RWPE2 (cell line): ENCODE results near the gene KIAA1755.

Experiments used
- ATAC-seq: fragments of 200-7000 bp; cut with Tn5 transposase; 3 replicates; pipeline ENCODE4 v1.9.1; 2021; ENCODE audit warnings: low read depth
- DNase-seq: peaks from one replicate; pipeline ENCODE4 v3.0.0-alpha.2; 2020; ENCODE audit warnings: low spot score
- H3K27ac ChIP-seq: fragments of 450-650 bp; 2 replicates; pipeline ENCODE4 v1.5.1; 2017; ENCODE audit warnings: mild to moderate bottlenecking; ENCODE audit not compliant: poor library complexity, severe bottlenecking
- H3K27me3 ChIP-seq: fragments of 250-450 bp; sonication (Bioruptor Pico); 2 replicates; pipeline ENCODE4 v1.5.1; 2021; ENCODE audit warnings: mild to moderate bottlenecking, moderate library complexity; ENCODE audit not compliant: insufficient read depth, poor library complexity, severe bottlenecking
- H3K36me3 ChIP-seq: fragments of 250-450 bp; sonication (Bioruptor Pico); 2 replicates; pipeline ENCODE4 v1.5.1; 2020; ENCODE audit warnings: low read depth, mild to moderate bottlenecking, moderate library complexity
- H3K4me1 ChIP-seq: fragments of 250-450 bp; sonication (Bioruptor Pico); 2 replicates; pipeline ENCODE4 v1.5.1; 2021; ENCODE audit warnings: mild to moderate bottlenecking, moderate library complexity; ENCODE audit not compliant: insufficient read depth, poor library complexity, severe bottlenecking
- H3K4me3 ChIP-seq: fragments of 250-450 bp; sonication (Bioruptor Pico); 2 replicates; pipeline ENCODE4 v1.5.1; 2021; ENCODE audit warnings: mild to moderate bottlenecking, moderate library complexity; ENCODE audit not compliant: severe bottlenecking
- H3K9me3 ChIP-seq: fragments of 250-450 bp; sonication (Bioruptor Pico); 2 replicates; pipeline ENCODE4 v1.5.1; 2021; ENCODE audit warnings: mild to moderate bottlenecking, moderate library complexity; ENCODE audit not compliant: severe bottlenecking
- CTCF ChIP-seq: fragments of 450-650 bp; IDR thresholded peaks from one replicate; pipeline ENCODE4 v1.5.1; 2017; ENCODE audit warnings: mild to moderate bottlenecking, moderate library complexity; ENCODE audit not compliant: poor library complexity, severe bottlenecking

The KIAA1755 gene

GRCh38 chr20:38270869-38271605 is 10.5 kb upstream of the KIAA1755 start:
- H3K27me3 ChIP-seq, result no peaks in the 10 kb centered on the region
- DNase-seq, result peak; percentile 89

GRCh38 chr20:38269715-38270114 is 9.2 kb upstream of the KIAA1755 start:
- no peak overlapping the region for H3K27ac ChIP-seq
- H3K27me3 ChIP-seq, result no peaks in the 10 kb centered on the region
- H3K9me3 ChIP-seq, result no peaks in the 10 kb centered on the region
- no peak overlapping the region for H3K4me3 ChIP-seq
- H3K36me3 ChIP-seq, result no peaks in the 10 kb centered on the region
- peak; percentile 35 for DNase-seq
- no peak for ATAC-seq
- peaks cover 29% of the 10 kb centered on the region for H3K4me1 ChIP-seq
- TF ChIP-seq CTCF, result no peak

More at GRCh38 chr20:38270869-38271605, 10.5 kb upstream of the KIAA1755 start:
- peak; percentile 87 for ATAC-seq
- peak; percentile 11 for TF ChIP-seq CTCF
- Histone ChIP-seq H3K4me1 (peaks cover 39% of the 10 kb centered on the region), H3K9me3 (no peaks in the 10 kb centered on the region), H3K27ac (peak overlapping the region; percentile 49), H3K36me3 (no peaks in the 10 kb centered on the region), H3K4me3 (no peak overlapping the region)

DNA sequence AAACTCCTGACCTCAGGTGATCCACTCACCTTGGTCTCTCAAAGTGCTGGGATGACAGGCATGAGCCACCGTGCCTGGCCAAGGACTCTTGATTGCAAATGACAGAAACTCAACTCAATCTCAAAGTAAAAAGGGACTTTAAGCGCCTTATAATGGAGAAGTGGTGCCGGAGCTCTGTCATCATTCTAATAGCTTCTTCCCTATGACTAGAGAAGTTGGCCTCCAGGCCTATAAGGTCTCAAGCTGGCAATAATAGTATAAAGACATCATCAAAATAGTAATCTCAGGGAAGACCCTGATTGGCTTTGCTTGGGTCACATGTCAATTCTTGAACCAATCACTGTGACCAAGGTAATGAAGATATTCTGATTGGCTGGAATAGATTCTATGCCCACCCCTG is 8.5 kb upstream of the KIAA1755 start:
- H3K4me3 ChIP-seq, result no peak overlapping the region
- ATAC-seq (no peak), DNase-seq (peak; percentile 41)
- H3K36me3 ChIP-seq, result no peaks in the 10 kb centered on the region
- no peaks in the 10 kb centered on the region for H3K9me3 ChIP-seq
- no peak overlapping the region for H3K27ac ChIP-seq
- peaks cover 29% of the 10 kb centered on the region for H3K4me1 ChIP-seq
- no peaks in the 10 kb centered on the region for H3K27me3 ChIP-seq
- TF ChIP-seq CTCF, result no peak

- no peaks in the 10 kb centered on the region for H3K36me3 ChIP-seq
- no peaks in the 10 kb centered on the region for H3K9me3 ChIP-seq
- no peaks in the 10 kb centered on the region for H3K27me3 ChIP-seq
- TF ChIP-seq CTCF, result no peak
- no peak overlapping the region for H3K4me3 ChIP-seq
- no peak for ATAC-seq
- no peak overlapping the region for H3K27ac ChIP-seq
- peaks cover 24% of the 10 kb centered on the region for H3K4me1 ChIP-seq
- DNase-seq, result peak; percentile 38
Measured at GRCh38 chr20:38267901-38268514, 7.5 kb upstream of the KIAA1755 start.

DNA sequence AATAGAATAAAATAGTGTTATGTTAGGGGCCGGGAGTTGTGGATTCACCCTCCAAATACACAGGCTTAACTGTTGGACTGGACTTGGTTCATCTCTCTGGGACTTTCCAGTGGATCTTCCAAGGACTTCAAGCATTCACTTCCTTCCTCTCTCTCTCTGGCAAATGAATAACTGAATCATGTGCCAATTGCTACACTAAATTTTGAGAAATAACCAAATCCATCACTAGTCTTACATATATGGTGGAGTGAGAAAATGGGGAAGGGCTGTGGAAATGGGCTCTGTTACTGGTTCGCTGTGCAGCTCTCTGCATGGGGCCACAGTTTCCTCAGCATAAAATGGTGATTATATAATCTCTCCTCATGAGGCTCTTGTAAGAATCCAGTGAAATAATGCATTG is 6.8 kb upstream of the KIAA1755 start:
- Histone ChIP-seq H3K27me3 (no peaks in the 10 kb centered on the region), H3K9me3 (no peaks in the 10 kb centered on the region), H3K4me1 (peaks cover 17% of the 10 kb centered on the region), H3K36me3 (no peaks in the 10 kb centered on the region), H3K4me3 (no peak overlapping the region), H3K27ac (no peak overlapping the region)
- TF ChIP-seq CTCF, result no peak
- ATAC-seq, result no peak
- DNase-seq, result no peak
